Measurements from ENCODE around the gene KANSL1L. TPM values are rescaled to one million over a fixed set of nuclear protein-coding genes. Genes with fewer than 3 reads are reported as not detected.

KANSL1L gene
- total RNA-seq, 1 experiment from 2014 or later, result 6.7 TPM

DNA sequence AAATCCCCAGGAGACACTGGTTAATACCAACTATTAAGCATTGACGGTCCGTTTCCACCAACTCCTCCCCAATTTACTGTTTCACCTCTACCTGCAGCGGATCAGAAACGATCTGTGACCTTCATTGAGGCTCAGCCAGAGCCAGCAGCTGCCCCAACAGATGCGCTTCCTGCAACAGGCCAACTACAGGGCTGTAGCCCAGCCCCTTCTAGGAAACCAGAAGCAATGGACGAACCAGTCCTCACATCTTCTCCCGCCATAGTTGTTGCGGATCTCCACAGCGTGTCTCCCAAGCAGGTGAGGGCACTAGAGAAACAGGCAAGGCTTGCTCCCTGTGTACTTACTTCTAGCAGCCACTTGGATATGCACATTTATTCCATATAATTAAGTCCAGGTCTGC is 177.2 kb downstream of the KANSL1L start:
- no peaks in the 10 kb centered on the region for H3K36me3 ChIP-seq (ENCODE audit: control insufficient read depth in 1 of 2, insufficient read depth in 2 of 2, low read length in 2 of 2)
- H3K27me3 ChIP-seq (ENCODE audit: insufficient read depth, low read length), result no peaks in the 10 kb centered on the region
- H4K20me1 ChIP-seq (ENCODE audit: insufficient read depth), result no peaks in the 10 kb centered on the region
- H3K4me3 ChIP-seq (replicated peaks in 1 of 2; ENCODE audit: low read depth in 1 of 2, low read length in 2 of 2), result no peak overlapping the region
- ChIA-PET POLR2A (no interaction called here), CTCF (interaction anchor here (0.9 kb wide), 1 partner anchor 205 kb away, joined by 4 read pairs; no protein-coding TSS in a partner anchor), RAD21 (ENCODE audit: low non-redundant PET in 1 of 2, low total read pairs in 2 of 2, uncharacterized antibody in 2 of 2, unreplicated experiment in 2 of 2) (no interaction called here)
- intact Hi-C loops (cut with micrococcal nuclease), result no loop called here
- BruUV-seq (replicated peaks), result no TSS peak
- ATAC-seq, result no peak
- no peak overlapping the region for H3K4me2 ChIP-seq (ENCODE audit: low read length)
- no peak for DNase-seq (ENCODE audit: low read depth, low spot score)
- no peak overlapping the region for H3K9ac ChIP-seq (ENCODE audit: low read length)
- no peak overlapping the region for H2AFZ ChIP-seq (ENCODE audit: low read depth, low read length, poor library complexity, severe bottlenecking)
- no peak overlapping the region for H3K27ac ChIP-seq (ENCODE audit: low read depth, low read length)
- no peaks in the 10 kb centered on the region for H3K9me2 ChIP-seq (ENCODE audit: insufficient read depth)
- H3K4me1 ChIP-seq (ENCODE audit: control insufficient read depth in 1 of 2, insufficient read depth in 2 of 2, low read length in 2 of 2), result no peaks in the 10 kb centered on the region
- TF ChIP-seq SRF (IDR thresholded peaks at IDR 0.05; ENCODE audit: low read depth) (no peak), CEBPB (IDR thresholded peaks at IDR 0.05; ENCODE audit: low read depth) (no peak), EZH2phosphoT487 (IDR thresholded peaks at IDR 0.05; ENCODE audit: borderline replicate concordance) (no peak), POLR2AphosphoS5 (IDR thresholded peaks at IDR 0.05; ENCODE audit: low read depth, low read length) (no peak), ELF1 (IDR thresholded peaks at IDR 0.05; ENCODE audit: borderline replicate concordance, low read depth) (no peak), EGR1 (IDR thresholded peaks at IDR 0.05; ENCODE audit: low read depth) (no peak), RAD21 (IDR thresholded peaks at IDR 0.05; ENCODE audit: low read depth) (no peak)
- TF ChIP-seq, protein P1, sequence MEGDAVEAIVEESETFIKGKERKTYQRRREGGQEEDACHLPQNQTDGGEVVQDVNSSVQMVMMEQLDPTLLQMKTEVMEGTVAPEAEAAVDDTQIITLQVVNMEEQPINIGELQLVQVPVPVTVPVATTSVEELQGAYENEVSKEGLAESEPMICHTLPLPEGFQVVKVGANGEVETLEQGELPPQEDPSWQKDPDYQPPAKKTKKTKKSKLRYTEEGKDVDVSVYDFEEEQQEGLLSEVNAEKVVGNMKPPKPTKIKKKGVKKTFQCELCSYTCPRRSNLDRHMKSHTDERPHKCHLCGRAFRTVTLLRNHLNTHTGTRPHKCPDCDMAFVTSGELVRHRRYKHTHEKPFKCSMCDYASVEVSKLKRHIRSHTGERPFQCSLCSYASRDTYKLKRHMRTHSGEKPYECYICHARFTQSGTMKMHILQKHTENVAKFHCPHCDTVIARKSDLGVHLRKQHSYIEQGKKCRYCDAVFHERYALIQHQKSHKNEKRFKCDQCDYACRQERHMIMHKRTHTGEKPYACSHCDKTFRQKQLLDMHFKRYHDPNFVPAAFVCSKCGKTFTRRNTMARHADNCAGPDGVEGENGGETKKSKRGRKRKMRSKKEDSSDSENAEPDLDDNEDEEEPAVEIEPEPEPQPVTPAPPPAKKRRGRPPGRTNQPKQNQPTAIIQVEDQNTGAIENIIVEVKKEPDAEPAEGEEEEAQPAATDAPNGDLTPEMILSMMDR (IDR thresholded peaks at IDR 0.05 in 2 of 3, conservative IDR thresholded peaks at IDR 0.05 in 1 of 3; ENCODE audit: borderline replicate concordance in 1 of 3, insufficient read depth in 1 of 3, low read depth in 2 of 3, low read length in 2 of 3), result no peak
- TF ChIP-seq, protein P2, sequence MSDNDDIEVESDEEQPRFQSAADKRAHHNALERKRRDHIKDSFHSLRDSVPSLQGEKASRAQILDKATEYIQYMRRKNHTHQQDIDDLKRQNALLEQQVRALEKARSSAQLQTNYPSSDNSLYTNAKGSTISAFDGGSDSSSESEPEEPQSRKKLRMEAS (IDR thresholded peaks at IDR 0.05), result no peak
- no peaks in the 10 kb centered on the region for H3K9me3 ChIP-seq (ENCODE audit: control insufficient read depth in 1 of 2, insufficient read depth in 1 of 2, low read depth in 1 of 2, low read length in 2 of 2)
- no peaks in the 10 kb centered on the region for H3K79me2 ChIP-seq (ENCODE audit: insufficient read depth, low read length)

DNA sequence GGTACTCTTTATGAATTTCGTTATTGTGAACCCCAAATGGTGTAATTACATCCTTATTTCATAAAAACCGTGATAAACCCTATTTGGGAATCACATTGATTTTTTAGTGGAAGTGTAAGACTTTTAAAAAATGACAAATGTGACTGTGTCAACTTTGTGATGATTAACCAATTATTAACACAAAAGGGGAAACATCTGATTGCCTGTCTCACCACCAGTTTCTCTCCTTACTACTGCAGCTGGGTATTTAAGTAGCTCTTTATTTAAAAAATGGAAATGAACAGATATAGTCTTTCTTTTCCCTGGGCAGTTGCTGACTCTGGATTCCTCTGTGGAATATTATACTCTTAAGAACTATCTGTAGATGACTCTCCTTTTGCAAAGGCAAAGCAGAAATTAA is 180.4 kb downstream of the KANSL1L start:
- ChIA-PET POLR2A (no interaction called here), CTCF (interaction anchor here (1.1 to 1.7 kb wide), 2 partner anchors 82 to 208 kb away, joined by 3 to 5 read pairs; no protein-coding TSS in a partner anchor), RAD21 (ENCODE audit: low non-redundant PET in 1 of 2, low total read pairs in 2 of 2, uncharacterized antibody in 2 of 2, unreplicated experiment in 2 of 2) (no interaction called here)
- Histone ChIP-seq H3K4me1 (ENCODE audit: control insufficient read depth in 1 of 2, insufficient read depth in 2 of 2, low read length in 2 of 2) (no peaks in the 10 kb centered on the region), H3K27ac (ENCODE audit: low read depth, low read length) (no peak overlapping the region), H3K79me2 (ENCODE audit: insufficient read depth, low read length) (no peaks in the 10 kb centered on the region), H3K36me3 (ENCODE audit: control insufficient read depth in 1 of 2, insufficient read depth in 2 of 2, low read length in 2 of 2) (no peaks in the 10 kb centered on the region), H3K9me2 (ENCODE audit: insufficient read depth) (no peaks in the 10 kb centered on the region), H3K9me3 (ENCODE audit: control insufficient read depth in 1 of 2, insufficient read depth in 1 of 2, low read depth in 1 of 2, low read length in 2 of 2) (no peaks in the 10 kb centered on the region), H3K4me3 (replicated peaks in 1 of 2; ENCODE audit: low read depth in 1 of 2, low read length in 2 of 2) (no peak overlapping the region), H3K9ac (ENCODE audit: low read length) (no peak overlapping the region), H2AFZ (ENCODE audit: low read depth, low read length, poor library complexity, severe bottlenecking) (no peak overlapping the region), H4K20me1 (ENCODE audit: insufficient read depth) (no peaks in the 10 kb centered on the region), H3K4me2 (ENCODE audit: low read length) (no peak overlapping the region), H3K27me3 (ENCODE audit: insufficient read depth, low read length) (no peaks in the 10 kb centered on the region)
- intact Hi-C loops (cut with micrococcal nuclease), result no loop called here
- ATAC-seq (no peak), DNase-seq (ENCODE audit: low read depth, low spot score) (no peak)
- no TSS peak for BruUV-seq (replicated peaks)
- TF ChIP-seq, protein P3, sequence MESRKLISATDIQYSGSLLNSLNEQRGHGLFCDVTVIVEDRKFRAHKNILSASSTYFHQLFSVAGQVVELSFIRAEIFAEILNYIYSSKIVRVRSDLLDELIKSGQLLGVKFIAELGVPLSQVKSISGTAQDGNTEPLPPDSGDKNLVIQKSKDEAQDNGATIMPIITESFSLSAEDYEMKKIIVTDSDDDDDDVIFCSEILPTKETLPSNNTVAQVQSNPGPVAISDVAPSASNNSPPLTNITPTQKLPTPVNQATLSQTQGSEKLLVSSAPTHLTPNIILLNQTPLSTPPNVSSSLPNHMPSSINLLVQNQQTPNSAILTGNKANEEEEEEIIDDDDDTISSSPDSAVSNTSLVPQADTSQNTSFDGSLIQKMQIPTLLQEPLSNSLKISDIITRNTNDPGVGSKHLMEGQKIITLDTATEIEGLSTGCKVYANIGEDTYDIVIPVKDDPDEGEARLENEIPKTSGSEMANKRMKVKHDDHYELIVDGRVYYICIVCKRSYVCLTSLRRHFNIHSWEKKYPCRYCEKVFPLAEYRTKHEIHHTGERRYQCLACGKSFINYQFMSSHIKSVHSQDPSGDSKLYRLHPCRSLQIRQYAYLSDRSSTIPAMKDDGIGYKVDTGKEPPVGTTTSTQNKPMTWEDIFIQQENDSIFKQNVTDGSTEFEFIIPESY (IDR thresholded peaks at IDR 0.05; ENCODE audit: extremely low read depth, insufficient replicate concordance, low read length), result no peak
- TF ChIP-seq, protein P1 (IDR thresholded peaks at IDR 0.05 in 2 of 3, conservative IDR thresholded peaks at IDR 0.05 in 1 of 3; ENCODE audit: borderline replicate concordance in 1 of 3, insufficient read depth in 1 of 3, low read depth in 2 of 3, low read length in 2 of 3), result no peak
- TF ChIP-seq EZH2phosphoT487 (IDR thresholded peaks at IDR 0.05; ENCODE audit: borderline replicate concordance) (no peak), ZFX (IDR thresholded peaks at IDR 0.05) (no peak)

Data from HCT116 (cell line).